Endothelial cell of hepatic sinusoid (primary cell): ENCODE measurements around the gene GCGR.

Source experiments
- in situ Hi-C: cut with HindIII; loops from 2 replicates; pipeline ENCODE4 v1.10.0; 2017; ENCODE audit warnings: low sequenced_read_pairs

GCGR gene

DNA sequence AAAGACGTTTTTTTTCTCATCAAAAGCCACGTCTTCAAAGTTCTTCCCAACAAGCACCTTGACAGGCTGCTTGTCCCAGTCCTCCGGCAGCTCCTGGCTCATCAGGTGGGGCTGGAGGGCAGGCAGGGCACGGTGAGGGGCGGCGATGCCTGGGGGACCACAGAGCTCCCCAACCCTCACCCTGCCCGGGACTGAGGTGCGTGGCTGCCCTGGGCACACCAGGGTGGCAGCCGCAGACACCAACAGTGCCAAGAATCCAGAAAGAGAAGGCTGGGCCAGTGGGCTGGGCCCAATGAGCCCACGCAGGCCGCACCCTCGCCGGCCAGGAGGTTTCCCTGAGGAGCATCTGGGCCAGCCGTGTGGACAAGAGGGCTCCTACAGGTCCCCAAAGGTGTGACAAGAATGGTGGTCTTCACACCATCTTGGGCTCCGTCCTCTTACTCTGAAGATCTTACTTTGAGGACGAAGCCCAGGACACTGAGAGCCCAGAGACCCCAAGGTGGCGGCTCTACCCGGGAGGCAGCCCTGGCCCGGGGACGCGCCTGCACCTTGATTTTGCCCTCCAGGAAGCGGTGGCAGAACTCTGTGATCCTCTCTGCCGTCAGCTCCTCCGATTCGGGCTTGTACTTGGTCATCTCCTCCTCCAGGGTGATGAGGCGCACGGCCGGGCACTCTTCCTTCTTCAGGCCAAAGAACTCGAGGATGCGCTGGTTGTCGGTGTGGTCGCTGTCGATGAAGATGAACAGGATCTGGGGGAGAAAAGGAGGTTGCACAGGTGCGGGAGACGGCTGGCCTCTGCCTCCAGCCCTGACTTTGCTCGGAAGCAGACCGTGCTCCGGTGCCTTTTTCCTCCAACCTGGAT, 42.2 kb downstream of the GCGR start:
- in situ Hi-C loops: no loop called here

DNA sequence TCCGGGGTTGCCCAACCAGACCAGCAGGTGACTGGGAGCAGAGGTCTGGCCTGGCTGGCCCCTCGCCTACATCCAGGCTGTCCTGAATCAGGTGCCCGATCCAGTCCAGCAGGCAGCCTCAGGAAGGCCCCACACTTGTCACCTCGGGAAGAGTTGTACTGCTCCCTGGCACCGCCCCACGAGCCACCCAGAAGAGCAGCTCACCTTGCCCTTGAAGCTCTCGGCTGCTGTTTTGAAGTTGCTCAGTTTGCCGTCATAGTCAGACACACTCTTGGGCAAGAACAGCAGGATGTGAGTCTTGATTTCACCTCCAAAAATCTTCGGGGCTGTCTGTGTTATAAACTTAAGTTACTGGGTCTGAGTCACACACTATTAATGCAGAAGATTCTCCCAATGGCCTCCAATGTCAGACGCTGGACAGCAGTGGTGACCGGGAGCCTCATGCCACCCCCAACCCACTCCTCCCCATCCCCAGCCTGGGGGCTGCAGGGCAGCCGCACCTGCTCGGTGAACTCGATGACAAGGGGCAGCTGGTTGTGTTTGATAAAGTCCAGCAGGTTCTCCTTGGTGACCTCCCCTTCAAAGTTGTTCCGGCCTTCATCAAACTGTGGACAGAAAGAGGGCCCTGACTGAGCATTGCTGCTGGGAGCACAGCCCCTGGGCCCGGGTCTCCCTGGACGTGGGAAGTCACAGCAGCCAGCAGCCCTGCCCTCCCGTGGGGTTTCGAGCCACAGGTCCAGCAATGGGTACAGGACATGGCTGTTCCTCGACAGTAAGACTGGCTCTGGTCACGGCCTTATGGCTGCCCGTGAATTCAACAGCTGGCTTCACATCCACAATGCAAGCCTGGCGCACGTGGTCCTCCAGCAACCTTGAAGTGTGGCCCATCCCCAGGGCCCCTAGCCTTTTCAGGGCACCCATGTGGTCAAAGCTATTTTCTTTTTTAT, 43.1 kb downstream of the GCGR start:
- in situ Hi-C loops: no loop called here

DNA sequence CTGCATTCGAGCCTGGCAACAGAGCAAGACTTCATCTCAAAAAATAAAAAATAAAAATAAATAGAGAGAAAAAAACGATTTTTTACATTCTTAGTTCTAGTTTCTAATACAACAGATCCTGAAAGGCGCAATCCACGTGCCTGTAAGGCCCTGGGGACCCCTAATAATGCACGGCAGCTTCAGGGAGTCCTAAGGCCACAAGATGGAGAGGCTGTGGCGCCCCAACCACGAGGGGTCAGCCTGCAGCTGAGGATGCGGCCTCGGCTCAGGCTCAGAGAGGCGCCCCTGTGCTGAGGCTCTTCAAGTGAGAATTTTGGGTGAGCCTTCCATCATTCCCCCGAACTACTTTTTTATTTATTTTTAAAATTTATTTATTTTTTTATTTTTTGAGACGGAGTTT, 45.5 kb downstream of the GCGR start:
- in situ Hi-C loops: no loop called here

DNA sequence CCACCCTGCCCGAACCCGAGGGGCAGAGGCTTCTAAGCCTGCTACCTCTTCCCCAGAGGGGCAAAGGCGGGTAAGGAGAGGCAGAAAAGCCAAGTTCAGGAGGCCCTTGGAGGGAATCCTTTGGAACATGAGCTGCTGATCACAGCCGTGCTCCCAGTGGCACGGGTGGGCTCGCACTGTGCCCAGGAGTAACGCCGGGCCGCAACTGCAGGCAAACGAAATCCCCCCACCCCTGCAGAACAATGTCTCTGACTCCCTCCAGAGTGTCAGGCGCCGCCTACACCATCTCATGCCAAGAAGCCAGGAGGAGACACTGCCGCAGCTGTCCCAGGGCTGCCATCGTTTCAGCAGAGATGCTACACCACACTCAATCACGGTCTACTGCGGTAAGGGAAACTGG, 47.5 kb downstream of the GCGR start:
- in situ Hi-C loops: no loop called here

DNA sequence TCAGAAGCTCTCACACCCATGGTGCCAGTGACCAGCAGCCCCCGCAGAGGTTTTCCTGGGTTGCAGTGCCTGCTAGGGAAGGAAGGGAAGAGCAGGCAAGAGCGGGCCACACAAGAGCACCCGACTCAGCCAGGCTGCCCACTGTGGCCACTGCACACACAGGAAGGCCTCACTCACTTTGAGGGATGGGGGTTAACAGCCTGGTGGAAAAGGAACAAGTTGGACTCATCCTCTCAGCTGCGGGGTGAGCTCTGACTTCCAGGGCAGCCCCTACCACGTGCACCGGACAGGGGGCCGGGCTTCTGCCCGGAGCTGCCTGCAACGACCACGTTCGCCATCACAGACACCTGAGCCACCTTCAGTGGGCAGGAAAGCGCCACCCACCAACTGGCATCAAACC, 48.3 kb downstream of the GCGR start:
- in situ Hi-C loops: no loop called here

DNA sequence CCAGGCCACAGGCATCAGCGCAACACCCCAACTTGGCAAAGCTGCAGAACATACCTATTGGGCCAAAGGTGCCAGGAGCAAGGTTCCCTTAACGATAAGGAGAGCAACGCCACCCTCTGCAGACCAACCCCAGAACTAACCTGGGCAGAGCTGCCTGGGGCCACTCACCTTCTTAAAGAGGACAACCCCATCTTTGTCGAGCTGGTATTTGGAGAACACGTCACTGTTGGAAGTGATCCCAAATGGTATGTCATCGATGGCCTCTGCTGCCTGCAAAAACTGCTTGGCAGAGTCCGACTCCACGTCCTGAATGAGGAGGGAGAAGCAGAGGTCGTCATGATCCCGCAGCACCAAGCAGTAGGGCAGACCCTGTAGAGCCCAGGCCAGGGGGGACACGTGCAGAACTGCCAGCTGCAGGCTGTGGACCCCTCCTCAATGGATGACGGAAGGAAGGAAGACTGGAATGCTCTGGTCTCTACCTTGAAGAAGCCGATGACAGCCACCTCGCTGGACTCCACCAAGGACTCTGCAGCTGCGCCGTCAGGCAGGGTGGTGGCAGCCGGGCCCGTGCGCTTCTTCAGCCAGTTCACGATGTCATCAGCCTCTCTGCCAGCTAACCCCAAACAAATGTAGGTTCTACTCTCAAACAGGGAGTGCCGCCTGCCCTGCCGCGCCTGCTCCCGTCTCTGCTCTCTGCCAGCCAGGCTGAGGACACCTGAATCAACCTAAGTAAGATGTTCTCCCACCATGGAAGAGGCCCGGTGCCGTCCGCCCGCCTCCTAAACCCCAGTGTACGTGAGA, 51.2 kb downstream of the GCGR start:
- in situ Hi-C loops: no loop called here

DNA sequence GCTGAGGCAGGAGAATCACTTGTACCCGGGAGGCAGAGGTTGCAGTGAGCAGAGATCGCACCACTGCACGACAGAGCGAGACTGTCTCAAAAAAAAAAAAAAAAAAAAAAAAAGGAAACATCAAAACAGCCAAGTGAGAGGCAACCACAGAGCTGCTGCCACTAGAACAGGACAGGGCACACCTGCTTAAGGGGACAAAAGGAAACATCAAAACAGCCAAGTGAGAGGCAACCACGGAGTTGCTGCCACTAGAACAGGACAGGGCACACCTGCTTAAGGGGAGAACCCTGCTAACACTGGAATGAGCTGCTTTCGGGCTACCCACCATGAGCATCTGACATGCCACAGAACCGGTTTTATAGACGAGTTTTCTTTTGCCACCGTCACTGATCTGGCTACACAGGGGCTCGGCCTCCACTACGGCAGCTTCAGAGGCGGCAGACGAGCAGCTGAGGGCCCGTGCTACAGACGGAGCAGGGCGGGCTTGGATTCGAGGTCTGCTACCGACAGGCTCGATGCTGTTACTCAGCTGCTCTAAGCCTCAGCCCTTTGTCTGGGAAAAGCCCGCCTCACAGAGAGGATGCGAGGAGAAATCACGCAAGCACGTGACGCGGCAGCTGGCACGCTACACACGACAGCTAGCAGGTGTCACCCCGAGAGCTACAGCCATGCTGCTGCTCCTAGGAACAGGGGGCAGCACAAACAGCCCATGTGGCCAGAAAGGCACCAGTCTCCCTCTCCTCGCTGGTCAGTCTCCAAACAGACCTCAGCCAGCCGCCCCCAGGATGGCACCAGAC, 54.4 kb downstream of the GCGR start:
- in situ Hi-C loops: no loop called here

DNA sequence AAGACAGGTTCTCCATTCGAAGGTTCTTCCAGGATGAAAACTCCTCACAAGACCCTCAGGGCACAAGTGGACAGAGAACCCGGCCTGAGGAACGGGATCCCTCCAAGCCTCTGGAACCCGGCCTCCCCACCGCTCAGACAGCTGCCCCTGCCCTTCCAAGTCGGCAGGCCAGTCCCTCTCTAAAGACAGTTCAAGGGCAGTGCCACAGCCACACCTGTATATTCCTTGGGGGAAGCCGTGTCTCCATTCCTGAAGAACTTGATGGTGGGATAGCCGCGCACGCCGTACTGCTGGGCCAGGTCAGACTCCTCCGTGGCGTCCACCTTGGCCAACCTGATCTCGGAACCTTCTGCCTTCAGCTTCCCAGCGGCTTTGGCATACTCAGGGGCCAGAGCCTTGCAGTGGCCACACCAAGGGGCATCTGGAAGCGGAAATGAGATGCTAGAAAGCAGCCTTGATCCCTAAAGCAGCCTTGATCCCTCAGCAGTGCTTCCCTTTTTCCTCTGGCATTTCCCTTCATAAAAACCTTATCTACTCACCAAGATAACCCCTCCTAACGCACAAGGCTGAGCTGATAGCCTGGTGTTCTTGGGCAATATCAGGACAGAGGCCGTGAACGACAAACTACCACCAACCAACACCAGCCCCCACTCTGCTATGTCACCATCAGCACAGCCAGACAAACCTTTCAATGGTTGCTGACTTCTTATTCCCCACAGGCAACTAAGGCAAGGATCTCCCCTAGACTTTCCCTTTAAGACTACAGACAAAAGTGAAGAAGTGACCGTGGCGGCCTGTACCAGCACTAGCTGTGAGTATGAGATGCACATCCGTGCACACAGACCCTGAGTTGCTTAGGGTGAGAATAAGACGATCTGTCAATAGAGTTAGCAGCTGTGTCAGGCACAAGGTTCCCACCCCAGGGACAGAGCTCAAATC, 55.3 kb downstream of the GCGR start:
- in situ Hi-C loops: no loop called here

DNA sequence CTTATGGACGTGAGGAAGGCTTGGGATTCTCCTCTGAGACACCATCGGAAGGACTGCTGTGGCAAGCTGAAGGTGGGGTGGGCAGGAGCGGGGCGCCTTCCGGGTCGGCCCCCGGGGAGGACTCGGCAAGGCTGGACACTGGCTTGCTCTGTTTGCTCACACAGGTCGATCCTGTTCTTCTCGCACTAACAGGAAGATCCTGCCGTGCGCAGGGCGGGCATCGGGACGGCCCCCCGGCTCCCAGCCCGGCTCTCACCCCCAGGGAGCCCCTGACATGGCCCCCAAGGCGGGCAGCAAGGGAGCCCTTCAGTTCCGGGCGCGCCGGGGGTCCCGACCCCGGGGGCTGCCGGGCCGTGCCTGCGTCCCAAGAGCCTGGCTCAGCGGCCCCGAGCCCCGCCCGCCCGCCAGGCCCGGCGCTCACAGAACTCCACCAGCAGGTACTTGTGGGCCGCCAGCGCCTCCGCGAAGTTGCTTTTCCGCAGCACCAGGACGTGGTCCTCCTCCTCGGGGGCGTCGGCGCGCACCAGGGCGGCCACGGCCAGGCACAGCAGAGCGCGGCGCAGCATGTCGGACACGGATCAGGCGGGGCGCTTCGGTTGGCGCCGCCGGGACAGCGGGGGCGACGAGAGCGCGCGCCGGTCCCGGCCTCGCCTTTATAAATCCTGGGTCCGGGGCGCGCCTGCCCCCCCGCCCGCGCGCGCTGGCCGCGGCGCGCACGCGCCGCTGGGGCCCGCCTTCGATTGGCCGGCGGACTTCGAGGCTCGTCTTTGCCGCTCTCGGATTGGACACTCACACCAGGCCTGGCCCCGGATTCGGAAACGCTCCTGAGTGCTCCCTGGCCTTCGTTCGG, 56.2 kb downstream of the GCGR start, which contains the start of gene P4HB:
Gene P4HB, minus strand, starts transcription at position 630 of the 850 bp plus-strand sequence. Its CDS starts 64 bp downstream, at position 566.
- in situ Hi-C loops: no loop called here

DNA sequence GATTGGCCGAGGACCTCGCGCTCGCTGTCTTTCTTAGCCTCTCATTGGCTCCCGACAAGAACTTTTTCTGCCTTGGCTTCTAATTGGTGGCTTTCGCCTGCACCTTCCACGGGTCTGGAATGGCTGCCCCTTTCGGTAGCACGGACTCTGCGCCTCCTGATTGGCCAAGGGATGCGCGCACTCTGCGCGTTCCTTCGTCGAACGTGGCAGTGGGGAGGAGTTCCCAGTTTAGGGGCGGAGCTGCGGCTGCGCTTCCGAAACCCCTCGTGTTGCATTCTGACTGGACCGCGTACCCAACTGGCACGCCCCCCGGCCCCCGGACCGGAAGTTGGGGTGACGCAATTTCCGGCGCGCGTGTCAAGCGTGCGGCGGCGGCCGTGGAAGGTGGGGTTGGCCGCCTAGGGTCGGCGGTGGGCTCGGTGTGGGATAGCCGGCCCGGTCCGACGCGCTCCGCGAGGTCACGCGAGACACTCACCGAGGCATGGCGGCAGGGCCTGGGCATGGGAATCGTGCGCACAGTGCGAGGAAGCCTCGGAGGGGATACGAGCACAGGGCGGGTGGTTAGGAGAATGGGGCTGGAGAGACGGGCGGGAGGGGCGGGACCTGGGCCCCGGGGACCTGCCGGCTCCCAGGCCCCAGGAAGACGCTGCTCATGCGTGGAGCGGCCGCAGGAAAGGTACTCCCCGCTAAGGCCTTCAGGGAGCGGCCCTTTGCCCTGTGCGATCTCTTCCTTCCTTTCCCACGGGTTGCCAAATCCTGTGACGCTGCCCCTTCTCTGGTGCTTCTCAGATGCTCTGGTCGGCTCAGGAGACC, 57.0 kb downstream of the GCGR start:
- in situ Hi-C loops: no loop called here

DNA sequence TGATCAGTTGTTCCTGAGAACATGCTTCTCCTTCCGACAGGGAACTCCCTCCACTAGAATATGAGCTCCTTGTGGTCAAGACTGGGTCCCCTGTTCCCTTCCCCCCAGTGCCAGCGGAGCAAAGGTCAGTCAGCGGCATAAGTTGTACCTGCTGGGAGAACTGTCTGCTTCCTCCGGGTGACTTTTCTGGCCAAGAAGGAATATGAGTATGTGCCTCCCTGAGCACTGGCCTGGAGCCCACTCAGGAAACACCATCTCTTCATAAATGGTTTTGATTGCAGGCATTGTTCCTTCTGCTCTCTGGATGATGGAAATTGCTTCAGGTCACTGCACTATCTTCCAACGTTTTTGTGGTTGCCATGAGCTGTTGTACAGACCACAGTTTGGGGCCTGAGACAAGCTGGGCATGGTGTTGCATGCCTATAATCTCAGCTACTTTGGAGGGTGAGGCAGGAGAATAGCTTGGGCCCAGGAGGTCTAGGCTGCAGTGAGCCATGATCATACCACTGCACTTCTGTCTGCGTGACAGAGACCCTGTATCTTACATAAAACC, 59.2 kb downstream of the GCGR start:
- in situ Hi-C loops: no loop called here
